Epithelial cell of proximal tubule (primary cell): ENCODE measurements around the gene KLHL3. TPM values are rescaled to one million over a fixed set of nuclear protein-coding genes. Genes with fewer than 3 reads are reported as not detected.

Experiments
- DNase-seq: peaks from one replicate; pipeline ENCODE4 v3.0.0-alpha.2; 2011; ENCODE audit warnings: low read depth
- H3K4me3 ChIP-seq: 2 replicates; pipeline ENCODE4 v1.5.1; 2011; ENCODE audit warnings: low read depth, mild to moderate bottlenecking, low read length
- total RNA-seq: library from RNA; depleted of rRNA; stranded (reverse); fragments of >200 nt; gene quantifications from 2 replicates; pipeline ENCODE4 v1.2.3, GENCODE V29; 2015
- TF ChIP-seq, protein P1 (sequence below): conservative IDR thresholded peaks from 2 replicates; pipeline ENCODE4 v1.5.1; 2012; ENCODE audit warnings: low read depth, mild to moderate bottlenecking, low read length

Gene KLHL3
- total RNA-seq, 1 donor from 2014 or later = 1.1 TPM

GRCh38 chr5:137754188-137754960 lies 18.5 kb upstream of the KLHL3 start, which contains the start of gene HNRNPA0:
Gene HNRNPA0, minus strand, starts transcription at chr5:137754363. Its CDS starts 297 bp downstream, at chr5:137754066.
- DNase-seq = peak; percentile 76
- TF ChIP-seq, protein P1, sequence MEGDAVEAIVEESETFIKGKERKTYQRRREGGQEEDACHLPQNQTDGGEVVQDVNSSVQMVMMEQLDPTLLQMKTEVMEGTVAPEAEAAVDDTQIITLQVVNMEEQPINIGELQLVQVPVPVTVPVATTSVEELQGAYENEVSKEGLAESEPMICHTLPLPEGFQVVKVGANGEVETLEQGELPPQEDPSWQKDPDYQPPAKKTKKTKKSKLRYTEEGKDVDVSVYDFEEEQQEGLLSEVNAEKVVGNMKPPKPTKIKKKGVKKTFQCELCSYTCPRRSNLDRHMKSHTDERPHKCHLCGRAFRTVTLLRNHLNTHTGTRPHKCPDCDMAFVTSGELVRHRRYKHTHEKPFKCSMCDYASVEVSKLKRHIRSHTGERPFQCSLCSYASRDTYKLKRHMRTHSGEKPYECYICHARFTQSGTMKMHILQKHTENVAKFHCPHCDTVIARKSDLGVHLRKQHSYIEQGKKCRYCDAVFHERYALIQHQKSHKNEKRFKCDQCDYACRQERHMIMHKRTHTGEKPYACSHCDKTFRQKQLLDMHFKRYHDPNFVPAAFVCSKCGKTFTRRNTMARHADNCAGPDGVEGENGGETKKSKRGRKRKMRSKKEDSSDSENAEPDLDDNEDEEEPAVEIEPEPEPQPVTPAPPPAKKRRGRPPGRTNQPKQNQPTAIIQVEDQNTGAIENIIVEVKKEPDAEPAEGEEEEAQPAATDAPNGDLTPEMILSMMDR = no peak
- peak within 1 kb of the TSS; percentile 75 for H3K4me3 ChIP-seq

DNA sequence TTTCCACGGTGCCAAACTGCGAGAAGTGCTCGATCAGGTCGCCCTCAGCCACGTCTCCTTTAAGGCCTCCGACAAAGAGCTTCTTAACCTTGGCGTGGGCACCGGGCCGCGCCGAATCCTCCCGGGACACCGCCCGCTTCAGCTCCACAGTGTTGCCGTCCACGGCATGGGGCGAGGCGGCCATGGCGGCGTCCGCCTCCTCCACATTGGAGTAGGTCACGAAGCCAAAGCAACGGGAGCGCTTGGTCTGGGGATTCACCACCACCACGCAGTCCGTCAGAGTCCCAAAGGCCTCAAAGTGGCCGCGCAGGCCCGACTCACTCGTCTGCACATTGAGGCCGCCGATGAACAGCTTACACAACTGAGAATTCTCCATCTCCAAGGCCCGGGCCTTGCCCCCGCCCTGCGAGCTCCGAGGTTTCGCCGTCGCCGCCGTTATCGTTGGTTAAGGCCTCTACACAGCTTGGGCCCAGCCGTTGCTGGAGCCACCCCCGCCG lies 17.9 kb upstream of the KLHL3 start:
- peak overlapping the region; percentile 75 for H3K4me3 ChIP-seq
- DNase-seq = no peak
- TF ChIP-seq, protein P1 = no peak

DNA sequence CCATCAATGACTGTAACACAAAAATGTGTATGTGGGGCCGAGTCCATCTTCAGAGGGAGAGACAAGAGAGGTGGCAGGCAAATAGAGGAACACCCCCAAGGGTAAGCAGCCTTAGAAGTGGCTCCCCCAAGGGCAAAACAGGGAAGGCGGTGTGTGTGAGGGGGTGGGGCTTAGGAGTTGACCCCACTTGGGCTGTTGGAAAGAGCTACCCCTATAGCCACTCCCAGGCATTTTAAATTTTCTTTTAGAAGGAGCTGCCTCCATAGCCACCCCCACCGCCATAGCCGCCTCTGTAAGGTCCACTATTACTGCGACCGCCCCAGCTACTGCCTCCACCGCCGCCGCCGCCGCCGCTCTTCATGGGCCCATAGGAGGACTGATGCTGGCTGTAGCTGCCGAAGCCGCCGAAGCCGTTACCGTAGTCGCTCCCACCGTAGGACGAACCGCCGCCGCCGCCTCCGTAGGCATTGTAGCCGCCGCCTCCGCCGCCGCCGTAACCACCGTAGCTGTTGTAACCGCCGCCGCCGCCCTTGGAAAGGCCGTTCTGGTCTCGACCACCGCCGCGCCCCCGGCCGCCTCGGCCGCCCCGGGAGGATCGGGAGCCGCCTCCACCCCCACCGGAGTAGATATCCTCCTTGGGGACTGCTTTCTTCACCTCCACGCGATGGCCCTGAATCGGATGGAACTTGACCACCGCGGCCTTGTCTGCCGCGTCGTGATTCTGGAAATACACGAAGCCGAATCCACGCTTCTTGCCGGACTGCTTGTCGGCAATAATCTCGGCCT lies 17.2 kb upstream of the KLHL3 start:
- peak overlapping the region; percentile 75 for H3K4me3 ChIP-seq
- no peak for DNase-seq
- TF ChIP-seq, protein P1 = no peak

DNA sequence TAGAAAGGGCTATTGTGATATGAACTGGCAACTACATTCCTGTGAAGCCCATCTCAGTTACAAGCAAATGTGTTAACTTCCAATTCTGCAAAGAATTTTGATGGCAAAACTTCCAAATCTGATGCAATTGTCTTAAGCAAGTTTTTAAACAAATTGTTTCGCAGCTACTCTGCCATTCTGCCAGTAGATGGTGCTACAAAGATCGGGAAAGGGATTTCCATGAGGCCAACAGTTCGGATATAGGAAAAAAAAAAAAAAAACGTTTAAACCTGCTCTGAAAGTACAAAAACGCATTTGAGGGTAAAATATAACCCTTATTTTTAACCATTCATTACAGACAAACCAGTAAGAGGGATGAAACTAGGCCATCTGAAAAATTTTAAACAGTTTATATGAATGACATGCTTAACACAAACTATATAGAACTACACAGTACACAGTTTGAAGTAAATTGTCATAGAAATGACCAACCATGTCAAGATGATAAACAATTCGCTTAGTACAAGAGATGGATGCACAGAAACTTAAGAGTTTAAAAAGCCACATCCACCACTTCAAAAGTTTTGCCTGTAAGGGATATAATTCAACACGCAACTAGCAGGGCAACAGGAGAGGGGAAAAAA lies 16.1 kb upstream of the KLHL3 start:
- no peak for DNase-seq
- peak overlapping the region; percentile 75 for H3K4me3 ChIP-seq
- TF ChIP-seq, protein P1 = peak; percentile 84

DNA sequence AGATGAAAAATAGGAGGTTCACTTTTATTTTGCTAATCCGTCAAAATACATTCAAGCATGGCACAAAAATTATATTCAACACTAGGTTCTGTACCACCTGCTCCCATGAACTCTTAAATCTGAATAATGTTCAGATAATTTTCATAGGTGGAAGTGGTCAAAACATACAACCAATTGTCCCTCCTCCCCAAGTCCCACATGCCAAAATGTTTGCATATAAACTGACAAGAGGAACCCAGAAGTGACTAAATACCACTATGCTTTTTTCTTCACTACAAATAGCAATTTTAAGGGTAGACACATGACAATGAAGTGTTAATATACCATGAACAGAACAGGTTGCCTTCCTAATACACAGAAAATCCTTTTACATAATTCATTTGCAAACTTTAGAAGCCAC lies 14.5 kb upstream of the KLHL3 start:
- no peak for DNase-seq
- TF ChIP-seq, protein P1 = no peak
- H3K4me3 ChIP-seq = no peak overlapping the region

DNA sequence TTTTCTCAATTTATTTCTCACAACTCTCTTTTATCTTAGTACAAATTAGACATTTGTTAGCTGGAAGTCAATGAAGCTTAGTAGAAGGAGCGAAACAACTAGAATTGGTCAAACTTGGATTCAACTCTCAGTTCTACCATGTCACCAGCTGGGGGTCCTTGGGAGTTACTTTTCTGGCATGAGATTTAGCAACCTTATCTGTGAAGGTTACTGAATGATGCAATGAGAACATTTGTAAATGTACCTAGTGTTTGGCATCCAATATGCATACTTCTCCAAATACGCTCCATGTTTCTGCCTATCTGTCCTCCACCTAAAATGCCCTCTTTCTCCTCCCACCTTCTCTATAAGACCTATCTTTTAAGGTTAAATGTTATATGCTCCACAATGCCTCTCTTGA lies 12.0 kb upstream of the KLHL3 start:
- no peak for DNase-seq

More for the DNA sequence above, 12.0 kb upstream of the KLHL3 start:
- TF ChIP-seq, protein P1 = no peak
- H3K4me3 ChIP-seq = no peak overlapping the region
